ENCODE data around the gene SLC35F4.

GRCh38 chr14:57835766-57836165 is 30.1 kb downstream of the SLC35F4 start:
- TF ChIP-seq SUZ12 (IDR thresholded peaks at IDR 0.05; ENCODE audit: extremely low read depth, insufficient read depth, insufficient read length) (no peak), YY1 (IDR thresholded peaks at IDR 0.05; ENCODE audit: insufficient read depth, insufficient read length) (no peak), ZNF274 (IDR thresholded peaks at IDR 0.05; ENCODE audit: low read depth, low read length) (no peak)
